T-helper 2 cell treated with Interferon-gamma antibody and Interleukin-4, amounts not matched to agents 100 ng/mL and 5 ng/mL, for 36 hours (primary cell): ENCODE measurements around the gene EP400. TPM values are rescaled to one million over a fixed set of nuclear protein-coding genes. Genes with fewer than 3 reads are reported as not detected.
"Not testable (repeated sequence)": the region's sequence is repeated elsewhere in the genome, so short reads cannot be mapped to it uniquely, and the experiment has no call there.

ENCODE experiments used
- intact Hi-C: fragments of 100-400 bp; cut with micrococcal nuclease; formaldehyde crosslinking; loops from one replicate; pipeline ENCODE4 v1.15.1; 2023
- total RNA-seq: library from RNA; stranded (reverse); gene quantifications from 2 replicates; pipeline ENCODE4 v1.2.3, GENCODE V29; 2022

EP400 gene
- total RNA-seq, 1 donor from 2014 or later: 56.4 TPM

DNA sequence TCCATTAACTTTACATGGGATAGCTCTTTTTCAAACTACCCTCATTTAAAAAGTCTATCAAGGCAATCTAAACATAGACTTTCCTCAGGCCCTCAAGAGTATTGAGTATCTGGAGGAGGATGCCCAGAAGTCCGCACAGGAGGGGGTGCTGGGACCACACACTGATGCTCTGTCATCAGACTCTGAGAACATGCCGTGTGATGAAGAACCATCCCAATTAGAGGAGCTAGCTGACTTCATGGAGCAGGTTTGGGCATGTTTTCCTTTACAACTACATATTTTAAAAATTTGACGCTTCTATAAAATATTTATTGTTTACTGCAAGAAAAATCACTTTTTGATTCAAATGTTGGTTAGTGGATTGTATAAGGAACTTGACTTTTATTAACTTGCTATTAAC lies 93.5 kb downstream of the EP400 start:
- intact Hi-C loops: no loop called here

DNA sequence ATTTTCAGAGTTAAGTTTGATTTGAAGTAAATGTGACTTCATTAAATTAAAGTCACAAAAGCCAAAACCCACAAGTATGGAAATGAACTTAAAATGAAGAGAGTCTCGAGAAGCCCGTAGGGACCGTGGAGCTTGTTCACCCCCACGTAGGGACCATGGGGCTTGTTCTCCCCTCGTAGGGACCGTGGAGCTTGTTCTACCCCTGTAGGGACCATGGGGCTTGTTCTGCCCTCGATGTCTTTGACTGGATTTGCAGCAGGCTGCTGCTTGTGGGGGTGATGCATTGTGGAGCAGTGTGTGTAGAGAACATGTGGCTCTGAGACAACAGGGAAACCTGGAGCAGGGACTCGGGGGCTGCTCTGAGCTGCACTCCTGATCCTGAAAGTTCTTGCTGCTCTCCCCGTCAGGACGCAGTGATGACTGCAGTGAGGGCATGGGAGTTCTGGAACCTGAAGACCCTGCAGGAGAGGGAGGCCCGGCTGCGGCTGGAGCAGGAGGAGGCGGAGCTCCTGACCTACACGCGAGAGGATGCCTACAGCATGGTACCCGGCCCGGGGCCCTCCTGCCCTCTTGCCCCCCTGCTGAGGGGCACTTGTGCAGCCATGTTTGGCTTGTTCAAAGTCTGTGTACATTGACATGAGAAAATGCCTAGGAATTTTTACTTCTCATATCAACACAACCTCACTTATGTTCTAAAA lies 94.2 kb downstream of the EP400 start:
- intact Hi-C loops: no loop called here

DNA sequence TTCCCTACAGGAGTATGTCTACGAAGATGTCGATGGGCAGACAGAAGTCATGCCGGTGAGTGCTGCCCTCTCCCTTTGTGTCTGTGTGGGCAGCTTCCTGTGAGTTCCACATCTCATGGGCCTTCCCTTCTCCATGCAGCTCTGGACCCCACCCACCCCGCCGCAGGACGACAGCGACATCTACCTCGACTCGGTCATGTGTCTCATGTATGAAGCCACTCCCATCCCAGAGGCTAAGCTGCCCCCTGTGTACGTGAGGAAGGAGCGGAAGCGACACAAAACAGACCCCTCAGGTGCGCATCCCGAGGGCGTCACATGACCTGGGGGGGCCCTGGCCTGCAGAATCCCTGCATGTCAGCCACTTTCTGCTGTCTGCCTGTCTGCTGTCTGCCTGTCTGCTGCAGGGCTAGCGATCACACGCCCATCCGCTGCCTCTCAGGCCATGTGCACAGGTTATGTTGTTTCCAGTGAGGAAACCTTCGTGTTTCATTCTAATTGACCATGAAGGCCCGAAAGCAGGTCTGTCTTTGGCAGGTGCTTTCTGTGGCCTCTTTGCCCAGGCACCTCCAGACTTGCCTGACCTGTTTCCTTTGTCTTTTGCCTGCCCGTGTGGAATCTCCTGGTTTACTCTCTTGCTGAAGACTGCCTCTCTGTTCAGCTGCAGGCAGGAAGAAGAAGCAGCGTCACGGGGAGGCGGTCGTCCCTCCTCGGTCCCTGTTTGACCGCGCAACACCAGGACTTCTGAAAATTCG lies 95.1 kb downstream of the EP400 start:
- intact Hi-C loops: no loop called here

- intact Hi-C loops: no loop called here
These were observed 96.0 kb downstream of the EP400 start for GRCh38 chr12:132045751-132046150.

DNA sequence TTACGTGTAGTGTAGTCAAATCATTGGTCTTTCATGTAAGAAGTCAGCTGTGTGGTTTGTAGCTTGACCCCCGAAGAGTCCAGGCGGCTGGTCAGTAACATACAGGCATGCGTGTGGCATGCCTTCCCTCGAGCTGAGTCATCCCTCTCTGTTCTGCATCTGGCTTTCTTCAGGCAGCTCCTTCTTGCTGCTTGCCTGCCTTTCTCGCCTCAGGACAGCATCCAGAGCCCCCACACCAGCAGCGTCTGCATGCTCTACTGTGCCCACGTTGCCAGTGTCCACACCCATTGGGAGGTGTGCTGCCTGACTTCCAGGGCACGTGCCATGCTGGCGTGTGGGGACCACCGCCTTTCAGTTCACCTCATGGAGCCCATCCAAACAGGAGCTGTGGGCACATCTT lies 96.8 kb downstream of the EP400 start:
- intact Hi-C loops: no loop called here

GRCh38 chr12:132047630-132048029 lies 97.9 kb downstream of the EP400 start:
- intact Hi-C loops: not testable (repeated sequence)

DNA sequence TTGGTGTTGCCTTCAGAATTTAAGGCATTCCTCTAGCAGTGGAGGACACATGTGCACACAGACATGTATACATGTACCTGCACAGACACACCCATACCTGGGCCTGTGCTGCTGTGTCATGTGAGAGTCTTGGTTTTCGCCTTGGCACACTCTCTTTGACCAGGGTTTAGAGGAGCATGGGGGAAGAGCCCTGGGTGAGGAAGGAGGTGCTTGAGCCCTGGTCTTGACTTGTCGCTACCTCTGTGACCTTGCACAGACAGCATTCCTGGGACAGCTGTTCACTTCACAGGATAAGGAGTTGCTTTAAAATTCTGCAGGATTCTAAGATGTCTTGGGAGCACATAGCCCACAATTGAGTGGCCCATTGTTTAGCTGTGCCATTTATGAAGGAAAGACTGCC lies 99.7 kb downstream of the EP400 start:
- intact Hi-C loops: no loop called here

DNA sequence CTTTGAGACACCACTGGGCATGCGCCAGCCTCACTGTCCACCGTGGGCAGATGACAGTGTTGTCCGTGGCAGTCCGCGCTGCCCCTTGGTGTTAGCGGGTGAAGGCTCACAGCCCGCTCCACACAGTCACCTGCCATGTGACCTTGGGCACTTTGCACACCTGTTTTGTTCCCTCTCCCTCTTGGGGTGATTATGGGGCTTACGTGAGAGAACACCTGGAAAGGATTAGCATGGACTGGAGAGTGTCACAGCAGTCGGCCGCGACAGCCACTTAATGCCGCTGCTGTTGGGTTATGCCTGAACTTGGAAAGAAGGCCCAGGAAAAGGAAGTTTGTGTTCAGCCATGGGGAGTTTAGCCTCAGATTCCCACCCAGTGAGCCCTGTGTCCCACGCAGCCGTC lies 100.1 kb downstream of the EP400 start:
- intact Hi-C loops: no loop called here

GRCh38 chr12:132051718-132052117 lies 102.0 kb downstream of the EP400 start:
- intact Hi-C loops: not testable (repeated sequence)

GRCh38 chr12:132052196-132052932 lies 102.6 kb downstream of the EP400 start:
- intact Hi-C loops: no loop called here

DNA sequence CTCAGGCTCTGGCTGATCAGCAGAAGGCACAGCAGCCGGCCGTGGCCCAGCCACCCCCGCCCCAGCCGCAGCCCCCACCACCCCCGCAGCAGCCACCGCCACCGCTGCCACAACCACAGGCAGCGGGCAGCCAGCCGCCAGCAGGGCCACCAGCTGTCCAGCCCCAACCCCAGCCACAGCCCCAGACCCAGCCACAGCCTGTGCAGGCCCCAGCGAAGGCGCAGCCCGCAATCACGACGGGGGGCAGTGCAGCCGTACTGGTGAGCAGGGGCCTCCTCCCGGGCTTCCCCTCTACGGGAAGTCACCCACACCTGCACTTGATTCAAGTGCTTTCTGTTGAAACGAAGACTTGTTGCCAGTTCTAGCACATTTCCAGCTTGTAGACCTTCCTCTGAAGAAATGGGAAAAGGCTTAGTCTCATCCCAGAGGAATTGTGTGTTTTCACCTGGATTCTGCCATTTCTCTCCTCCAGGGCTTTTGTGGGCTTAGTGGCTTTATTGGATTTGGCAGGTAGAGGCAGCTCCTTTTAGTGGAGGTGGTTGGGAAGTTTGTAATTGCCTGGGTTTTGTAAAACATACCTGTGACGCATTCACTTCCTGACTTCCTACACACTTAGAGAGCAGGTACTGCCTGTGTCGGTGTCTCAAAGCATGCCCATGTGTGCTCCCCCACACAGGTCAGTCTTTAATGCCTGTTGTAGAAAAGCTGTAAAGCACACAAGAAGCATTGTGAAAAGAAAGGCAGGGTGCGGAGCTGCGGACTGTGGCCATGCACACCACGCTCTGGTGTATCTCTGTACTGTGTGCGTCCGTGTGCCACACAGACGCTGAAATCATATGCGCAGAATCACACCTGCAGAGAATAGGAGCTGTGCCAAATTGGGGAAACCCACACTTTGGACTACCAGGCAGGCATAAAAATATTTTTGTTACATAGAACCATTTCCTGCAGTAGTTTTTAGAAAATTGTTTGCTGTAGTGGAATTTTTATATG lies 103.9 kb downstream of the EP400 start:
- intact Hi-C loops: no loop called here

- intact Hi-C loops: no loop called here
These were observed 105.2 kb downstream of the EP400 start for GRCh38 chr12:132054983-132055382.

DNA sequence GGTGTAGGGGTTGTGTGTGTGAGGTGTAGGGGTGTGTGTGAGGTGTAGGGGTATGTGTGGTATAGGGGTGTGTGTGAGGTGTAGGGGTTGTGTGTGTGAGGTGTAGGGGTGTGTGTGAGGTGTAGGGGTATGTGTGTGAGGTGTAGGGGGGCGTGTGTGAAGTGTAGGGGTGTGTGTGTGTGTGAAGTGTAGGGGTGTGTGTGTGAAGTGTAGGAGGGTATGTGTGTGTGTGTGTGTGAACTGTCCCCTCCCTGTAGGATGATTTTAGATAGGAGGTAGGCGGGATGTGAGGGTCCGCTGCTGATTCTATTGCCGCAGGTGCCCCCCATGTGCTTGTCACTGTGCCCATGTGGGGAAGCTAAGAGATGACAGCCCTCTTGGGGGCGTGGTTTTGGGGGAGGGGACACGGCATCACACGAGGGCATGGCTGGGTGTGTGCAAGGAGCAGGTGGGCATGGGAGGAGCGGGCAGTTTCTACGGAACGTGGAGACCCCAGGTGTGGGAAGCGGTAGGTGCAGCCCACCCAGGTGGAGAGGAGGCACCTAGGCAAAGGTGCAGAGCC lies 105.9 kb downstream of the EP400 start:
- intact Hi-C loops: no loop called here

GRCh38 chr12:132056320-132056719 lies 106.6 kb downstream of the EP400 start:
- intact Hi-C loops: no loop called here

- intact Hi-C loops: no loop called here
These were observed 107.2 kb downstream of the EP400 start for GRCh38 chr12:132056951-132057350.

DNA sequence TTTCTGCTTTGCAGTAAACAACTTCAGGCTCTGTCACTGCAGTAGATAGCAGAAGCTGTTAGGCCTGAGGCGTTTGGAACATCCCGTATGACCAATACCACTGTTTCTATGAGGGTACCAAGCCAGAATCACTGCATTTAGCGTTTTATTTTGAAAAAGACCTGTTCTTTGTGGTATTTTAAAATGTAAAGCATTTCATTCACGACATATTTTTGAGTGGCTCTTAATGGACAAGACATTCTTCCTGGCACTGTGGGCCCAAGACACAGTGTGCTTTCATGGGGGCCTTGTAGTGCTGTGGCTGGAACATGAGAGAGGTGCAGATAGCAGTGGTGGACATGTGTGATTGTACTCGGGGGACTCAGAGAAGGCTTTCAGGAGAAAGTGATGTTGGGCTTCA lies 107.9 kb downstream of the EP400 start:
- intact Hi-C loops: no loop called here

- intact Hi-C loops: no loop called here
These were observed 111.5 kb downstream of the EP400 start for GRCh38 chr12:132061197-132061596.

- intact Hi-C loops: no loop called here
These were observed 112.1 kb downstream of the EP400 start for GRCh38 chr12:132061641-132062430.

DNA sequence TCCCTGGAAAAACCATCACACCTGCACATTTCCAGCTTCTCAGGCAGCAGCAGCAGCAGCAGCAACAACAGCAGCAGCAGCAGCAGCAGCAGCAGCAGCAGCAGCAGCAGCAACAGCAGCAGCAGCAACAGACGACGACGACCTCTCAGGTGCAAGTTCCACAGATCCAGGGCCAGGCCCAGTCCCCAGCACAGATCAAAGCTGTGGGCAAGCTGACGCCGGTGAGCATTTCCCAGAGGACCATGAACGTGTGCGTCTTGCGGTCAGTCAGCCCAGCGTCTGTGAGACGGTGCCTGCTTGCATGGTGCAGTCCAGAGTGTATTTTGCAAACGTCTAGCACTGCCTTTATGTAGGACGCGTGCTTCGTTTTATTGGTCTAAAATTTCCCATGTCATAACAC lies 112.7 kb downstream of the EP400 start:
- intact Hi-C loops: no loop called here

DNA sequence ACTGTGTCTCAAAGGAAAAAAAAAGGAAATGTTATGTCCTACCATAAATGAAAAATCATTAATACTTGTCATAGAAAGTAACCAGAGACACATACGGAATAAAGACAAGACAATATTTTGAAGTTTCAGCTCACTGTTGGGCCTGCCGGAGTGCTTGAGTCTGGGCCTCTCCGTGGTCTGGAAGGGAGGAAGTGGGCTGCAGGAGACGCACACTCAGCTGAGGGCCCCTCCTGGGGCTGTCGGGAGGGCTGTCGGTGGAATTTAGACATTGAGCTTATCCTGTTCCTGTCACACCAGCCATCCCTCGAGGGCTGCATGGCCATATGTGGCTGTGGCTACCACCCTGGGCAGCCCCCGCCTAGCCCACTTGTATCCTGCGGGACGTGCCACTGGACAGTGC lies 113.7 kb downstream of the EP400 start:
- intact Hi-C loops: no loop called here
